Measurements from ENCODE around the gene FRMD3.

Gene FRMD3

DNA sequence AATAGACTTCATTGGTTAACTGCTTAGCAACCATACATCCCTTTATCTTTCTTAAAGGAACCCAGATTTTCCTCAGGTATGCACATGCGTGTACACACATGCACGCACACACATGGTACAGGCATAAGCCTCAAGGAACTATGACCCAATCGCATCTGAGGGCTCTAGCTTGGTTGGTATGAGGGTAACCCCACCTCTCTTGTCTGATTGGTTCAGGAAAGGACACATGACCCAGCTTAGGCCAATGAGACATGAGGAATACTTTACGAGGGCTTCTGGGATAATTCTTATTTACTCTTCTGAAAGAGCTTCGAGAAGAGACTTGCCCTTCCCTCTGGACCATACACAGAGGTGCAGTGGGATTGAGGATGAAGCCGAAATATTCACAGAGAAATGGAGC is 141.9 kb downstream of the FRMD3 start:
- no peak for DNase-seq (ENCODE audit: low read depth)
- no peak overlapping the region for H3K4me3 ChIP-seq (ENCODE audit: low read length)
- TF ChIP-seq, protein P1, sequence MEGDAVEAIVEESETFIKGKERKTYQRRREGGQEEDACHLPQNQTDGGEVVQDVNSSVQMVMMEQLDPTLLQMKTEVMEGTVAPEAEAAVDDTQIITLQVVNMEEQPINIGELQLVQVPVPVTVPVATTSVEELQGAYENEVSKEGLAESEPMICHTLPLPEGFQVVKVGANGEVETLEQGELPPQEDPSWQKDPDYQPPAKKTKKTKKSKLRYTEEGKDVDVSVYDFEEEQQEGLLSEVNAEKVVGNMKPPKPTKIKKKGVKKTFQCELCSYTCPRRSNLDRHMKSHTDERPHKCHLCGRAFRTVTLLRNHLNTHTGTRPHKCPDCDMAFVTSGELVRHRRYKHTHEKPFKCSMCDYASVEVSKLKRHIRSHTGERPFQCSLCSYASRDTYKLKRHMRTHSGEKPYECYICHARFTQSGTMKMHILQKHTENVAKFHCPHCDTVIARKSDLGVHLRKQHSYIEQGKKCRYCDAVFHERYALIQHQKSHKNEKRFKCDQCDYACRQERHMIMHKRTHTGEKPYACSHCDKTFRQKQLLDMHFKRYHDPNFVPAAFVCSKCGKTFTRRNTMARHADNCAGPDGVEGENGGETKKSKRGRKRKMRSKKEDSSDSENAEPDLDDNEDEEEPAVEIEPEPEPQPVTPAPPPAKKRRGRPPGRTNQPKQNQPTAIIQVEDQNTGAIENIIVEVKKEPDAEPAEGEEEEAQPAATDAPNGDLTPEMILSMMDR (conservative IDR thresholded peaks at IDR 0.05; ENCODE audit: low read length) = no peak

DNA sequence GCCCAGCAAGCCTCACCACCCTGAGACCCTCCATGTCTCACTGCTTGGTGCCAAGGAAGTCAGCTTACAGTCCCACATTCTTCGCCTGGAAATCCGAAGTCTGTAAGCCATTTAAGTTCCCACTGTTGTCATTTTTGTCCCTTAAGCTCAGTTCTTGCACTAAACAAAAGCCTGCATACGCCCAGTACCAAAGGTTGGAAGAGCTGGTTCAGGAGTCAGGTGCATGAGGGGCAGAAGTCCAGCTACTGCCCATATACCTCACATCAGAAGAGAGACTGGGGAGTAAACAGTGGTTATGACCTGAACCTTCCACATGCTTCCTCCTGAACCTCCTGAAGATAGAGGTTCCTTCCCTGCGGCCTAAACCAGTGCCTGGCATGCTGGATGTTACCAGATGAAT is 146.0 kb downstream of the FRMD3 start:
- TF ChIP-seq, protein P1 (conservative IDR thresholded peaks at IDR 0.05; ENCODE audit: low read length) = no peak
- H3K4me3 ChIP-seq (ENCODE audit: low read length) = no peak overlapping the region
- no peak for DNase-seq (ENCODE audit: low read depth)

DNA sequence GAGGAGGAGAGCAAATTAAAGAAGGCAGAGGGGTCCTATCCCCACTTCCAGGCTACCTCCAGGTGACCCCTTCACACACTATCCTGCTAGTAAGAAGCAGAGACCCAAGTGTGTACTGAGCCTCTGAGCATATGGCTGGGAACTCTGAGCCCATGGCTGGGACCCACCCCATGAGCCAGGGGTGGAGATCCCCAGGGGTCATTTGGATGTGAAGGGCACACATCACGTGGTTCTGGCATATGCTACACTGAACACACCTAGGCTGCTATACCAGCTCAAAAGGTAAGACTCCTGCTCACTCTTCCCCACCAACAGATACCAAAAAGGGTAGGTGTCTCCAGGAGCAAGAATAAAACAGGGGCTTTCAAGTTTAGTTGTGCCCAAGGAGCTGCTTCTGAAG is 149.9 kb downstream of the FRMD3 start:
- H3K4me3 ChIP-seq (ENCODE audit: low read length) = no peak overlapping the region
- TF ChIP-seq, protein P1 (conservative IDR thresholded peaks at IDR 0.05; ENCODE audit: low read length) = no peak
- DNase-seq (ENCODE audit: low read depth) = no peak

DNA sequence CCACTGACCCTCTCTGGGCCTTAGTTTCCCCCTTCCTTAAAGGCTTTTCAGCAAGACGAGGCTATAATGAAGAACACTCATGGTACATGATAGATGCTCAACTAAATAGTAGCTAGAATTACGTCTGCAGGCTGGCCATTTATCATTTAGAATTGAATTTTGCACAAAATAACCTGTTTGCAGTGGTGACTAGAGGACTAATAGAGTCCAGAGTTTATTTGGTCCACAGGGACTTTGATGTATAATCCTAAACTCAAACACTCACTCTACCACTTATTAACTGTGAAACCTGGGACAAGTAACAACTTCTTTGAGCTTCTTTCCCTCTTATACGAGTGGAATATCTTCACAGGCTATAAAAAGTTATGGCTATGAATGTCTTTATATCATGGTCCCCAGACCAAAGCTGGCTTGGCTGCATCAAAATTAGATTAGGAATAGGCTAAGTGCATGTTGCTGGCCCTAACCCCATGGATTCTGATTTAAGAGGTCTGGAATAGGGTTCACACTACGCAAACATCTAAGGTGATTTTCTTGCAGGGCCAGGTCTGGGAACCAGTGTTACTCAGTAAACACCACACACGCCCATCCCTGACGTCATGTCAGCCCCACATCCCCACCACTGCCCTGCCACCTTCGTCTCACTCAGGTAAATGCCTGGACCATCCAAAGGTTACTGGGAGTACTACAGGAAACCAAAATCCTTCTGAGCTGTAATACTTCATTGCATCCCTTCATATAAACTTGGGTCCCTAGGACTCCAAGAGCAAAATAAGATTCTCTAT is 150.6 kb downstream of the FRMD3 start:
- no peak overlapping the region for H3K4me3 ChIP-seq (ENCODE audit: low read length)
- TF ChIP-seq, protein P1 (conservative IDR thresholded peaks at IDR 0.05; ENCODE audit: low read length) = no peak
- DNase-seq (ENCODE audit: low read depth) = no peak

DNA sequence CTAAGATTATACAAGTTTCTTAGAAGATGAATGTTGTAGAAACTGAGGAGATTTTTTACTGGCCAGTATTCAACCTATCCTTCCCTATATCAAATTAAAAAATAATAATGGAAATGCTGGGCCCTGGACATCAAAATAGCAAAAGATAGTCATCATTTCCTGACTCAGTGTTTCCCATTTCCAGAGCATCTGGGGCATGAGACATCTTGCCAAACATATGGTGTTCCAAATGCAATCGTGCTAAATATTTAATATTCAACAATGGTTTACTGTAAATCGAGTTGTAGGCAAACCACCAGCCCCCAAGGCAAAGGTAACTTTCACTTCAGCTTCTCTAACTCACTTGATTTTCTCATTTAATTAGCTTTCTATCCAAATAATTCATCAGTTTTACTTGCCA is 152.9 kb downstream of the FRMD3 start:
- TF ChIP-seq, protein P1 (conservative IDR thresholded peaks at IDR 0.05; ENCODE audit: low read length) = no peak
- H3K4me3 ChIP-seq (ENCODE audit: low read length) = no peak overlapping the region
- DNase-seq (ENCODE audit: low read depth) = peak; percentile 73

DNA sequence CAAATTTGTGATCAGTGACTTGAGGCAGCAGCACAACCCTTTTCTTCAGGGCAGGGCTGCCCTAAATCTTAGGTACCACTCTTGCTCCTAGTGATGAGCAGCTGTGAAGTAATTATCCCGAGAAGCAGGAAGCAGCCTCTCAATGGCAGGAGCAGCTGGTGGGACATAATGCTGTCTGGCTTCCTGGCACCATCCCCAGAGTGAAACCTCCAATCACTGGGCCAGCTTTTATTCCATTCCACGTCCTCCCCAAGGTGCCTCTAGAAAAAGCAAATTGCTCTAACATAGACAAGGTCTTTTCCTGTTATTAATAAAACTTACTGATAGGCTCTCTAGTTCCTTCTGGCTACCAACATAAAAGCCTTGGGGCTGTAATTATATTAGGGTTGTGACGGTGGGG is 154.0 kb downstream of the FRMD3 start:
- TF ChIP-seq, protein P1 (conservative IDR thresholded peaks at IDR 0.05; ENCODE audit: low read length) = no peak
- H3K4me3 ChIP-seq (ENCODE audit: low read length) = no peak overlapping the region
- no peak for DNase-seq (ENCODE audit: low read depth)

DNA sequence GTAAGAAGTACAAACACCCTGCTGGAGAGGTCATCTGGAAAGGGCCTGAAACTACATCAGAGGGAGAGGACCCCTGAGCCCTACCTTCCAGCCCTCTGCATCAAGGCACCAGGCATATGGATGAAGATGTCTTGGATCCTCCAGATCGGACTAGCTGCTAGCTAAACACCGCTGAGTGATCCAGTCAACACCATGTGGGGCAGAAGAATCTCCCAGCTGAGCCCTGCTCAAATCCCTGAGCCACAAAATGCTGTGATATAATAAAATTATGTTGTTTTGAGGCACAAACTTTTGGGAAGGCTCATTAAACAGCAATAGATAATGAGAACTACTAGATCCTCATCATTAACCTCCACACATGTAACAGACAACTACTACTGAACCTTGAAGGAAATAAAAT is 155.2 kb downstream of the FRMD3 start:
- TF ChIP-seq, protein P1 (conservative IDR thresholded peaks at IDR 0.05; ENCODE audit: low read length) = no peak
- H3K4me3 ChIP-seq (ENCODE audit: low read length) = no peak overlapping the region
- DNase-seq (ENCODE audit: low read depth) = no peak
